CD4-positive, alpha-beta T cell treated with Interleukin-12 subunit alpha and Interleukin-12 subunit beta, for 1 hour (primary cell): ENCODE measurements around the gene CSNK2B.

Experiments used
- DNase-seq: peaks from one replicate; pipeline ENCODE4 v3.0.0-alpha.2; 2020

The CSNK2B gene

GRCh38 chr6:31717499-31718222, 51.8 kb downstream of the CSNK2B start:
- no peak for DNase-seq

GRCh38 chr6:31718265-31718664, 52.4 kb downstream of the CSNK2B start:
- no peak for DNase-seq

- no peak for DNase-seq
Observed at GRCh38 chr6:31719001-31719400, 53.1 kb downstream of the CSNK2B start.
